ENCODE data around the gene ITGB2. TPM values are rescaled to one million over a fixed set of nuclear protein-coding genes. Genes with fewer than 3 reads are reported as not detected.

Gene ITGB2
- polyA plus RNA-seq, 1 of the 3 experiments (the other 2 are of a cell fraction): 0.77 TPM

DNA sequence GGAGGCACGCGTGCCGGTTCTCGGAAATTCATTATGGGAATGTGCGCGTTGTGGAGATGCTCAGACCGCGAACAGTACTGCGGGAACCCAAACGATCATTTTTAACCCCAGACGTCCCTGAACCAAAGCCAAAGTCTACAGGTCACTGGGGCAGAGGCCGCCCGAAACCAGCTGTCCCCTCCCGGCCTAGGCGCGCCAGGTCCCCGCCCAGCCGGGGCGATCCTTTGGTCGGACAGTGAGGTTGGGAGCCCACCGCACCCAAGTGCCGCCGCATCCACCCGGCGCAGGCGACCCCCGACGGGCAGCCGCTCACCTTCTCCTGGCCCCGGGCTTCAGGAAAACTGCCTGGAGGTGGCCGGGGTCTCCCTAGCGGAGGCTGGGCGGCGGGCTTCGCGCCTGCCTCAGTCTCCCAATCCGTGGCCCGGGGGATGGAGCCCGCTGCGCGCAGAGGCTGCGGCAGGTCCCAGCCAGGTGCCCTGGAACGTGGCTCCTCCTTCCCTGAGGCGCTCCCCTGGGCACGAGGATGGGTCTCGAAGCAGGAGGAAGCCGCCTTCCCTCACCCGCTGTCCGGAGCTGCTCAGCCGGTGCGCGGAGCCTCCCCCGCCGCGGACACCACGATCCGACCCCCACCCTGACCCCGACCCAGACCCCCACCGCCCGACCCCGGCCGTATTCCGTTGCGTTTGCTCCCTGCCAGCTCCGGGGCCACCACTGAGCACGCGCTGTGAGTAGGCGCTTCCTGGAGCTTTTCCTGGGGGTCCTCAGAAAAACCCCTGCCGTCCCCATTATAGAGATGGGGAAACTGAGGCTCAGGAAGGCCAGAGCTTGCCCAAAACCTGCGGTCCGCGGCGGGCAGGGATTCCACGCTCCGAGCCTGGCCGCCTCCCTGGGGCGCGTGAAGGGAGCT lies 11.1 kb upstream of the ITGB2 start:
- H3K9me2 ChIP-seq: no peaks in the 10 kb centered on the region
- no peaks in the 10 kb centered on the region for H3K9me3 ChIP-seq
- H3K4me2 ChIP-seq: peak overlapping the region; percentile 55; the same call in 1 of the 2 replicates
- H3K36me3 ChIP-seq (replicated peaks in 1 of 2; ENCODE audit: control insufficient read depth in 1 of 2, insufficient read depth in 2 of 2, low read length in 1 of 2): no peaks in the 10 kb centered on the region
- no peak for DNase-seq
- POLR2A ChIA-PET: interaction anchor here (1.2 kb wide), 1 partner anchor 131 kb away, joined by 4 read pairs; no protein-coding TSS in a partner anchor
- H3K27ac ChIP-seq (ENCODE audit: low read depth in 2 of 2, low read length in 1 of 2): no peak overlapping the region
- H2AFZ ChIP-seq (ENCODE audit: low read depth): no peak overlapping the region
- no peaks in the 10 kb centered on the region for H3K79me2 ChIP-seq (ENCODE audit: insufficient read depth)
- peaks cover 11% of the 10 kb centered on the region; the same call in 1 of the 2 replicates for H4K20me1 ChIP-seq (ENCODE audit: insufficient read depth)
- 17% methylated on average over 12 of the region's 78 CpGs for WGBS (ENCODE audit: low lambda C conversion rate)
- H3K4me3 ChIP-seq (ENCODE audit: low read depth in 2 of 2, low read length in 1 of 2): peak overlapping the region in 1 of 2 experiments; percentile 4; a peak in 1 of 4 replicates
- H3F3A ChIP-seq (replicated peaks; ENCODE audit: insufficient read depth): peaks cover 4% of the 10 kb centered on the region
- H3K4me1 ChIP-seq (ENCODE audit: control insufficient read depth in 1 of 2, insufficient read depth in 2 of 2, low read depth in 1 of 2, low read length in 1 of 2): peaks cover 16 to 25% of the 10 kb centered on the region in 2 experiments; a peak in 2 of 4 replicates
- no peak overlapping the region for H3K9ac ChIP-seq
- TF ChIP-seq MXI1 (IDR thresholded peaks at IDR 0.05; ENCODE audit: low read depth, low read length) (no peak), CHD2 (IDR thresholded peaks at IDR 0.05; ENCODE audit: low read length, partially characterized antibody) (no peak), NFIC (IDR thresholded peaks at IDR 0.05; ENCODE audit: borderline replicate concordance) (no peak), GATA2 (CRISPR knock-in tag; IDR thresholded peaks at IDR 0.05) (no peak), TCF12 (IDR thresholded peaks at IDR 0.05) (no peak), RFX5 (IDR thresholded peaks at IDR 0.05; ENCODE audit: low read length) (no peak)
- TF ChIP-seq, protein P1, sequence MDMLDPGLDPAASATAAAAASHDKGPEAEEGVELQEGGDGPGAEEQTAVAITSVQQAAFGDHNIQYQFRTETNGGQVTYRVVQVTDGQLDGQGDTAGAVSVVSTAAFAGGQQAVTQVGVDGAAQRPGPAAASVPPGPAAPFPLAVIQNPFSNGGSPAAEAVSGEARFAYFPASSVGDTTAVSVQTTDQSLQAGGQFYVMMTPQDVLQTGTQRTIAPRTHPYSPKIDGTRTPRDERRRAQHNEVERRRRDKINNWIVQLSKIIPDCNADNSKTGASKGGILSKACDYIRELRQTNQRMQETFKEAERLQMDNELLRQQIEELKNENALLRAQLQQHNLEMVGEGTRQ (IDR thresholded peaks at IDR 0.05; ENCODE audit: borderline replicate concordance, low read depth, low read length): no peak
- TF ChIP-seq, protein P2, sequence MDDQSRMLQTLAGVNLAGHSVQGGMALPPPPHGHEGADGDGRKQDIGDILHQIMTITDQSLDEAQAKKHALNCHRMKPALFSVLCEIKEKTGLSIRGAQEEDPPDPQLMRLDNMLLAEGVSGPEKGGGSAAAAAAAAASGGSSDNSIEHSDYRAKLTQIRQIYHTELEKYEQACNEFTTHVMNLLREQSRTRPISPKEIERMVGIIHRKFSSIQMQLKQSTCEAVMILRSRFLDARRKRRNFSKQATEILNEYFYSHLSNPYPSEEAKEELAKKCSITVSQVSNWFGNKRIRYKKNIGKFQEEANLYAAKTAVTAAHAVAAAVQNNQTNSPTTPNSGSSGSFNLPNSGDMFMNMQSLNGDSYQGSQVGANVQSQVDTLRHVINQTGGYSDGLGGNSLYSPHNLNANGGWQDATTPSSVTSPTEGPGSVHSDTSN (IDR thresholded peaks at IDR 0.05): no peak
- CTCF ChIA-PET: interaction anchor here (0.5 to 4.9 kb wide), 22 partner anchors 9 to 1097 kb away, joined by 3 to 54 read pairs (median 5); partner anchors contain the start of genes ITGB2, SUMO3 and UBE2G2
- H3K27me3 ChIP-seq (ENCODE audit: insufficient read depth): peaks cover 15% of the 10 kb centered on the region

DNA sequence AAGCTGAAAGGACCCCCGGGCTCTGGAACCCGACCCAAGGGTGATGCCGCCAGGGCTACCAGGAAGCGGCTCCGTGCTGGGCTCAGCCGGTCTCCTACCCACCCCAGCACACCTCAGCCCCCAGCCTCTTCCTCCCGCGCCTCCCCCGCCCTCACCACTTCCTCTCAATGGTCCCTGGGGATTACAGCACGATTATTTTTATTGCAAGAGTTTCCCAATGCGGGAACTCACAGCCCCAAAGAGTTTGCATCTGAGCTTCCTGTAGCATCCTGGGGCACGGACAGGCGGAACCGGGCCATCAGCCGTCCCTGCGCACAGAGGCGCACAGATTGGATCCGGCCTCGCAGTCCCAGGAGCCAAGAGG lies 10.4 kb upstream of the ITGB2 start:
- H3K4me3 ChIP-seq (ENCODE audit: low read depth in 2 of 2, low read length in 1 of 2): no peak overlapping the region; a peak in 1 of 4 replicates
- peaks cover 15% of the 10 kb centered on the region for H3K27me3 ChIP-seq (ENCODE audit: insufficient read depth)
- 20% methylated on average over 17 of the region's 19 CpGs for WGBS (ENCODE audit: low lambda C conversion rate)
- H3F3A ChIP-seq (replicated peaks; ENCODE audit: insufficient read depth): peaks cover 4% of the 10 kb centered on the region
- no peaks in the 10 kb centered on the region for H3K9me2 ChIP-seq
- H2AFZ ChIP-seq (ENCODE audit: low read depth): no peak overlapping the region
- ChIA-PET POLR2A (no interaction called here), CTCF (interaction anchor here (0.5 to 4.9 kb wide), 12 partner anchors 9 to 1097 kb away, joined by 3 to 54 read pairs (median 6); partner anchors contain the start of gene UBE2G2)
- H4K20me1 ChIP-seq (ENCODE audit: insufficient read depth): peaks cover 11% of the 10 kb centered on the region; the same call in 1 of the 2 replicates
- no peak overlapping the region for H3K9ac ChIP-seq
- no peaks in the 10 kb centered on the region for H3K79me2 ChIP-seq (ENCODE audit: insufficient read depth)
- peak overlapping the region; percentile 55; the same call in 1 of the 2 replicates for H3K4me2 ChIP-seq
- no peaks in the 10 kb centered on the region for H3K36me3 ChIP-seq (replicated peaks in 1 of 2; ENCODE audit: control insufficient read depth in 1 of 2, insufficient read depth in 2 of 2, low read length in 1 of 2)
- no peaks in the 10 kb centered on the region for H3K9me3 ChIP-seq
- DNase-seq: peak; percentile 49
- no peak overlapping the region for H3K27ac ChIP-seq (ENCODE audit: low read depth in 2 of 2, low read length in 1 of 2)
- peaks cover 16 to 32% of the 10 kb centered on the region in 2 experiments; a peak in 2 of 4 replicates for H3K4me1 ChIP-seq (ENCODE audit: control insufficient read depth in 1 of 2, insufficient read depth in 2 of 2, low read depth in 1 of 2, low read length in 1 of 2)
- TF ChIP-seq TCF12 (IDR thresholded peaks at IDR 0.05): no peak
- no peak for TF ChIP-seq RXRA (IDR thresholded peaks at IDR 0.05; ENCODE audit: borderline replicate concordance, low read depth)
- TF ChIP-seq, protein P3, sequence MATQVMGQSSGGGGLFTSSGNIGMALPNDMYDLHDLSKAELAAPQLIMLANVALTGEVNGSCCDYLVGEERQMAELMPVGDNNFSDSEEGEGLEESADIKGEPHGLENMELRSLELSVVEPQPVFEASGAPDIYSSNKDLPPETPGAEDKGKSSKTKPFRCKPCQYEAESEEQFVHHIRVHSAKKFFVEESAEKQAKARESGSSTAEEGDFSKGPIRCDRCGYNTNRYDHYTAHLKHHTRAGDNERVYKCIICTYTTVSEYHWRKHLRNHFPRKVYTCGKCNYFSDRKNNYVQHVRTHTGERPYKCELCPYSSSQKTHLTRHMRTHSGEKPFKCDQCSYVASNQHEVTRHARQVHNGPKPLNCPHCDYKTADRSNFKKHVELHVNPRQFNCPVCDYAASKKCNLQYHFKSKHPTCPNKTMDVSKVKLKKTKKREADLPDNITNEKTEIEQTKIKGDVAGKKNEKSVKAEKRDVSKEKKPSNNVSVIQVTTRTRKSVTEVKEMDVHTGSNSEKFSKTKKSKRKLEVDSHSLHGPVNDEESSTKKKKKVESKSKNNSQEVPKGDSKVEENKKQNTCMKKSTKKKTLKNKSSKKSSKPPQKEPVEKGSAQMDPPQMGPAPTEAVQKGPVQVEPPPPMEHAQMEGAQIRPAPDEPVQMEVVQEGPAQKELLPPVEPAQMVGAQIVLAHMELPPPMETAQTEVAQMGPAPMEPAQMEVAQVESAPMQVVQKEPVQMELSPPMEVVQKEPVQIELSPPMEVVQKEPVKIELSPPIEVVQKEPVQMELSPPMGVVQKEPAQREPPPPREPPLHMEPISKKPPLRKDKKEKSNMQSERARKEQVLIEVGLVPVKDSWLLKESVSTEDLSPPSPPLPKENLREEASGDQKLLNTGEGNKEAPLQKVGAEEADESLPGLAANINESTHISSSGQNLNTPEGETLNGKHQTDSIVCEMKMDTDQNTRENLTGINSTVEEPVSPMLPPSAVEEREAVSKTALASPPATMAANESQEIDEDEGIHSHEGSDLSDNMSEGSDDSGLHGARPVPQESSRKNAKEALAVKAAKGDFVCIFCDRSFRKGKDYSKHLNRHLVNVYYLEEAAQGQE (IDR thresholded peaks at IDR 0.05; ENCODE audit: low read depth, low read length): no peak
- TF ChIP-seq JUND (IDR thresholded peaks at IDR 0.05): no peak
- no peak for TF ChIP-seq EP300 (IDR thresholded peaks at IDR 0.05; ENCODE audit: borderline replicate concordance in 1 of 2, low read depth in 1 of 2, low read length in 1 of 2)
- TF ChIP-seq, protein P4, sequence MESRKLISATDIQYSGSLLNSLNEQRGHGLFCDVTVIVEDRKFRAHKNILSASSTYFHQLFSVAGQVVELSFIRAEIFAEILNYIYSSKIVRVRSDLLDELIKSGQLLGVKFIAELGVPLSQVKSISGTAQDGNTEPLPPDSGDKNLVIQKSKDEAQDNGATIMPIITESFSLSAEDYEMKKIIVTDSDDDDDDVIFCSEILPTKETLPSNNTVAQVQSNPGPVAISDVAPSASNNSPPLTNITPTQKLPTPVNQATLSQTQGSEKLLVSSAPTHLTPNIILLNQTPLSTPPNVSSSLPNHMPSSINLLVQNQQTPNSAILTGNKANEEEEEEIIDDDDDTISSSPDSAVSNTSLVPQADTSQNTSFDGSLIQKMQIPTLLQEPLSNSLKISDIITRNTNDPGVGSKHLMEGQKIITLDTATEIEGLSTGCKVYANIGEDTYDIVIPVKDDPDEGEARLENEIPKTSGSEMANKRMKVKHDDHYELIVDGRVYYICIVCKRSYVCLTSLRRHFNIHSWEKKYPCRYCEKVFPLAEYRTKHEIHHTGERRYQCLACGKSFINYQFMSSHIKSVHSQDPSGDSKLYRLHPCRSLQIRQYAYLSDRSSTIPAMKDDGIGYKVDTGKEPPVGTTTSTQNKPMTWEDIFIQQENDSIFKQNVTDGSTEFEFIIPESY (IDR thresholded peaks at IDR 0.05; ENCODE audit: borderline replicate concordance, low read depth): no peak
- TF ChIP-seq YY1 (IDR thresholded peaks at IDR 0.05; ENCODE audit: low read depth): no peak
- no peak for TF ChIP-seq RFX5 (IDR thresholded peaks at IDR 0.05; ENCODE audit: low read length)
- no peak for TF ChIP-seq MXI1 (IDR thresholded peaks at IDR 0.05; ENCODE audit: low read depth, low read length)
- no peak for TF ChIP-seq POLR2AphosphoS5 (IDR thresholded peaks at IDR 0.05; ENCODE audit: low read depth, low read length)
- TF ChIP-seq ELF1 (IDR thresholded peaks at IDR 0.05): no peak
- TF ChIP-seq, protein P2 (IDR thresholded peaks at IDR 0.05): no peak
